IMR-90 (cell line): ENCODE data around the gene PLIN5. TPM values are rescaled to one million over a fixed set of nuclear protein-coding genes. Genes with fewer than 3 reads are reported as not detected.

Experiments used
- ATAC-seq: fragments of 200-7000 bp; cut with Tn5 transposase; 2 replicates; pipeline ENCODE4 v1.9.1; 2020; ENCODE audit warnings: low read depth, mild to moderate bottlenecking, moderate library complexity
- BruUV-seq: library from RNA; stranded (reverse); fragments of 400-500 nt; replicated peaks from 2 replicates; lab custom pipeline; 2021; lab: Mats Ljungman, UMichigan
- CTCF ChIA-PET: fragments of 300-600 bp; formaldehyde crosslinking; extraction: SDS; loops from one replicate; lab custom pipeline; 2021; ENCODE audit warnings: antibody characterized with exemption; lab: Yijun Ruan, JAX
- POLR2A ChIA-PET: fragments of 300-600 bp; sonication (Branson Sonifier 250); formaldehyde crosslinking; loops from one replicate; lab custom pipeline; 2022; ENCODE audit warnings: antibody characterized with exemption; ENCODE audit not compliant: unreplicated experiment; lab: Charles Lee
- DNase-seq: peaks from one replicate; pipeline ENCODE4 v3.0.0; 2013
- H2AFZ ChIP-seq: replicated peaks from 2 replicates; pipeline ENCODE3; 2013; ENCODE audit warnings: low read length, mild to moderate bottlenecking; ENCODE audit not compliant: poor library complexity
- H2AK5ac ChIP-seq: 2 replicates; pipeline ENCODE4 v1.6.1; 2013; ENCODE audit warnings: low read depth, low read length, inconsistent platforms
- H2AK9ac ChIP-seq: replicated peaks from 2 replicates; pipeline ENCODE3; 2013; ENCODE audit warnings: mild to moderate bottlenecking, low read depth, low read length, moderate library complexity; ENCODE audit not compliant: poor library complexity
- H2BK120ac ChIP-seq: 2 replicates; pipeline ENCODE4 v1.6.1; 2013; ENCODE audit warnings: low read depth, low read length, inconsistent platforms
- H2BK15ac ChIP-seq: 3 replicates; pipeline ENCODE4 v1.6.1; 2013; ENCODE audit warnings: low read depth, low read length, inconsistent platforms
- H2BK20ac ChIP-seq: 2 replicates; pipeline ENCODE4 v1.6.1; 2013; ENCODE audit warnings: low read depth, mild to moderate bottlenecking, inconsistent platforms, low read length, moderate library complexity
- H2BK5ac ChIP-seq: 2 replicates; pipeline ENCODE4 v1.6.1; 2013; ENCODE audit warnings: mild to moderate bottlenecking, low read depth, low read length, inconsistent platforms; ENCODE audit not compliant: poor library complexity, severe bottlenecking
- H3K14ac ChIP-seq: replicated peaks from 2 replicates; pipeline ENCODE4 v1.6.1; 2013; ENCODE audit warnings: low read depth, low read length, inconsistent platforms
- H3K18ac ChIP-seq: 2 replicates; pipeline ENCODE4 v1.6.1; 2013; ENCODE audit warnings: low read depth, low read length, control low read depth
- H3K23ac ChIP-seq: 2 replicates; pipeline ENCODE4 v1.6.1; 2013; ENCODE audit warnings: low read depth, low read length, inconsistent platforms
- H3K27ac ChIP-seq: 2 replicates; pipeline ENCODE4 v1.5.1; 2013; ENCODE audit warnings: mild to moderate bottlenecking, control low read depth, low read length; ENCODE audit not compliant: insufficient read depth
- H3K27me3 ChIP-seq: 2 replicates; pipeline ENCODE4 v1.6.1; 2013; ENCODE audit warnings: low read length; ENCODE audit not compliant: control insufficient read depth, insufficient read depth
- H3K36me3 ChIP-seq: 2 replicates; pipeline ENCODE4 v1.6.1; 2013; ENCODE audit warnings: low read length, mixed read lengths; ENCODE audit not compliant: control insufficient read depth, insufficient read depth
- H3K4ac ChIP-seq: 2 replicates; pipeline ENCODE4 v1.6.1; 2013; ENCODE audit warnings: low read depth, low read length, inconsistent platforms
- H3K4me1 ChIP-seq: 2 replicates; pipeline ENCODE4 v1.6.1; 2013; ENCODE audit warnings: low read length, mixed read lengths; ENCODE audit not compliant: control insufficient read depth, insufficient read depth
- H3K4me2 ChIP-seq: 2 replicates; pipeline ENCODE4 v1.6.1; 2013; ENCODE audit warnings: low read depth, mild to moderate bottlenecking, control low read depth, low read length, moderate library complexity
- H3K4me3 ChIP-seq: 2 replicates; pipeline ENCODE4 v1.5.1; 2013; ENCODE audit warnings: low read depth, mild to moderate bottlenecking, control low read depth, low read length, moderate library complexity; ENCODE audit not compliant: insufficient read depth
- H3K56ac ChIP-seq: 2 replicates; pipeline ENCODE4 v1.6.1; 2013; ENCODE audit warnings: low read length, inconsistent platforms; ENCODE audit not compliant: insufficient read depth; ENCODE audit errors: extremely low read depth
- H3K79me1 ChIP-seq, 2 experiments: 2 replicates each; pipeline ENCODE4 v1.6.1; 2013; ENCODE audit warnings: low read length in 2 of 2, inconsistent platforms in 1 of 2, low read depth in 1 of 2
- H3K9ac ChIP-seq: 2 replicates; pipeline ENCODE4 v1.6.1; 2013; ENCODE audit warnings: low read depth, low read length, control low read depth
- H3K9me1 ChIP-seq: 2 replicates; pipeline ENCODE4 v1.6.1; 2013; ENCODE audit warnings: low read length, inconsistent platforms; ENCODE audit not compliant: insufficient read depth
- H3K9me3 ChIP-seq: 2 replicates; pipeline ENCODE4 v1.6.1; 2013; ENCODE audit warnings: low read length; ENCODE audit not compliant: control insufficient read depth, insufficient read depth
- H4K20me1 ChIP-seq: 2 replicates; pipeline ENCODE4 v1.6.1; 2013; ENCODE audit warnings: low read length, inconsistent platforms; ENCODE audit not compliant: insufficient read depth
- H4K5ac ChIP-seq: 2 replicates; pipeline ENCODE4 v1.6.1; 2013; ENCODE audit warnings: mild to moderate bottlenecking, low read depth, low read length, control low read depth
- H4K8ac ChIP-seq, 2 experiments: 2 replicates each; pipeline ENCODE4 v1.6.1; 2013; ENCODE audit warnings: low read depth in 2 of 2, low read length in 2 of 2, control low read depth in 1 of 2, inconsistent platforms in 1 of 2
- H4K91ac ChIP-seq: 2 replicates; pipeline ENCODE4 v1.6.1; 2013; ENCODE audit warnings: low read depth, low read length, inconsistent platforms; ENCODE audit not compliant: insufficient read depth
- BHLHE40 ChIP-seq: fragments of 150-350 bp; IDR thresholded peaks from 2 replicates; pipeline ENCODE4 v1.6.1; 2016; ENCODE audit warnings: mild to moderate bottlenecking, low read depth, low read length
- CEBPB ChIP-seq: IDR thresholded peaks from 2 replicates; pipeline ENCODE4 v1.6.1; 2012; ENCODE audit warnings: low read depth, low read length, improper control_type of control experiment
- CHD1 ChIP-seq: IDR thresholded peaks from 2 replicates; pipeline ENCODE4 v1.6.1; 2012; ENCODE audit warnings: low read depth, low read length, improper control_type of control experiment
- FOS ChIP-seq: fragments of 150-350 bp; IDR thresholded peaks from 2 replicates; pipeline ENCODE4 v1.6.1; 2016; ENCODE audit warnings: low read depth, low read length
- MXI1 ChIP-seq: IDR thresholded peaks from 2 replicates; pipeline ENCODE4 v1.6.1; 2012; ENCODE audit warnings: low read depth, mild to moderate bottlenecking, low read length, moderate library complexity, borderline replicate concordance
- NFE2L2 ChIP-seq: fragments of 150-350 bp; IDR thresholded peaks from 2 replicates; pipeline ENCODE4 v1.6.1; 2016; ENCODE audit warnings: low read depth, mild to moderate bottlenecking, low read length
- POLR2A ChIP-seq: IDR thresholded peaks from 2 replicates; pipeline ENCODE4 v1.6.1; 2012; ENCODE audit warnings: mild to moderate bottlenecking, low read depth, low read length
- RCOR1 ChIP-seq: IDR thresholded peaks from 2 replicates; pipeline ENCODE4 v1.6.1; 2012; ENCODE audit warnings: mild to moderate bottlenecking, low read length, improper control_type of control experiment; ENCODE audit not compliant: insufficient replicate concordance
- RFX5 ChIP-seq: IDR thresholded peaks from 2 replicates; pipeline ENCODE4 v1.8.0; 2012; ENCODE audit warnings: low read depth, mild to moderate bottlenecking, low read length, moderate library complexity
- SMC3 ChIP-seq: fragments of 150-350 bp; IDR thresholded peaks from 2 replicates; pipeline ENCODE4 v1.6.1; 2016; ENCODE audit warnings: low read depth, mild to moderate bottlenecking, antibody characterized with exemption, low read length, moderate library complexity
- USF2 ChIP-seq: fragments of 150-350 bp; IDR thresholded peaks from 2 replicates; pipeline ENCODE4 v1.6.1; 2017; ENCODE audit warnings: mild to moderate bottlenecking, antibody characterized with exemption, low read length, low read depth
- WGBS, 2 experiments: methylation state at CpG; one replicate each; pipeline versions ENCODE4 v1.1.5 to v1.1.7; 2013; ENCODE audit warnings: missing lambda C conversion rate in 2 of 2; ENCODE audit not compliant: insufficient read length in 1 of 2; ENCODE audit errors: extremely low coverage in 2 of 2; 5-methylcytosine and 5-hydroxymethylcytosine counted together
- dilution Hi-C: fragments of 300-500 bp; cut with HindIII; formaldehyde crosslinking; loops from one replicate; pipeline ENCODE4 v1.14.3; 2018; ENCODE audit warnings: low sequenced_read_pairs; ENCODE audit not compliant: unreplicated experiment
- in situ Hi-C: fragments of 300-500 bp; cut with MboI; formaldehyde crosslinking; loops from 3 replicates; pipeline ENCODE4 v1.14.3; 2019; ENCODE audit warnings: low sequenced_read_pairs, inconsistent platforms, mixed read lengths
- intact Hi-C: fragments of 100-400 bp; cut with micrococcal nuclease; formaldehyde crosslinking; loops from 2 replicates; pipeline ENCODE4 v1.10.0; 2022
- polyA plus RNA-seq, 3 experiments: library from polyadenylated mRNA; depleted of rRNA; stranded (reverse); fragments of >200 nt; gene quantifications; 2 replicates each; pipeline ENCODE4 v1.2.3, GENCODE V29; 2012; ENCODE audit warnings: low replicate concordance in 1 of 3
- total RNA-seq: library from RNA; depleted of rRNA; stranded (reverse); fragments of >200 nt; gene quantifications from 2 replicates; pipeline ENCODE4 v1.2.3, GENCODE V29; 2012
- TF ChIP-seq, protein P1 (sequence below): conservative IDR thresholded peaks from 2 replicates; pipeline ENCODE4 v1.5.1; 2012; ENCODE audit warnings: mild to moderate bottlenecking, low read depth, low read length, improper control_type of control experiment

PLIN5 gene
- total and polyA plus RNA-seq, 2 of the 4 experiments (the other 2 are of a cell fraction): not detected

DNA sequence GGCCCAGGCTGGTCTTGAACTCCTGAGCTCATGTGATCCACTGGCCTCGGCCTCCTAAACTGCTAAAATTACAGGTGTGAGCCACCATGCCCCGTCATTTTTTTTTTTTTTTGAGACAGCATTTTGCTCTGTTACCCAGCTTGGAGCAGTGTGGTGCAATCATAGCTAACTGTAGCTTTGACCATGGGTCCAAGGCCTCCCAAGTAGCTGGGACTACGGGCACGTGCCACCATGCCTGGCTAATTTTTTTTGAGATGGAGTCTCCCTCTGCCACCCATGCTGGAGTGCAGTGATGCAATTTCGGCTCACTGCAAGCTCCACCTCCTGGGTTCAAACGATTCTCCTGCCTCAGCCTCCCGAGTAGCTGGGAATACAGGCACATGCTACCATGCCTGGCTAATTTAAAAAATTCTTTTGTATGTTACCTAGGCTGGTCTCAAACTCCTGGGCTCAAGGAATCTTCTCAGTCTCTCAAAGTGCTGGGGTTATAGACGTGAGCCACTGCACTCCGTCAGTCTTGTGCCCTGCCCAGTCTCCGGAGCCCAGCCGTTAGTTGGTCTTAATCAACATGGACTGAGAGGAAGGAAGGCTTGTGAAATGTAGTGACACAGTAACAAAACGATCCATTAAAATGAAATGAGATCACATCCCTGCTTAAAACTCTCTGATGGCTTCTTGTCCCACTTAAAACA, 6.2 kb upstream of the PLIN5 start:
- H2AFZ ChIP-seq: no peak overlapping the region
- intact Hi-C loops (no loop called here), in situ Hi-C loops (no loop called here), dilution Hi-C loops (no loop called here)
- H3K18ac ChIP-seq: no peak overlapping the region
- H3K4ac ChIP-seq: no peak overlapping the region
- H3K23ac ChIP-seq: no peak overlapping the region
- no peak overlapping the region for H3K4me2 ChIP-seq
- H2AK5ac ChIP-seq: no peak overlapping the region
- ATAC-seq (no peak), DNase-seq (no peak)
- no peaks in the 10 kb centered on the region for H3K4me1 ChIP-seq
- no peak overlapping the region for H3K9ac ChIP-seq
- ChIA-PET CTCF (interaction anchor here (0.8 kb wide), 1 partner anchor 92 kb away, joined by 3 read pairs; no protein-coding TSS in a partner anchor), POLR2A (no interaction called here)
- no peak overlapping the region for H2BK5ac ChIP-seq
- no peak overlapping the region for H2AK9ac ChIP-seq
- no peak overlapping the region for H4K5ac ChIP-seq
- H3K4me3 ChIP-seq: no peak overlapping the region
- no peaks in the 10 kb centered on the region for H3K9me1 ChIP-seq
- H3K27ac ChIP-seq: no peak overlapping the region
- TF ChIP-seq POLR2A (no peak), RCOR1 (no peak), CHD1 (no peak), BHLHE40 (no peak), SMC3 (no peak), RFX5 (no peak), CEBPB (no peak), NFE2L2 (no peak), USF2 (no peak), MXI1 (no peak), FOS (no peak)
- TF ChIP-seq, protein P1, sequence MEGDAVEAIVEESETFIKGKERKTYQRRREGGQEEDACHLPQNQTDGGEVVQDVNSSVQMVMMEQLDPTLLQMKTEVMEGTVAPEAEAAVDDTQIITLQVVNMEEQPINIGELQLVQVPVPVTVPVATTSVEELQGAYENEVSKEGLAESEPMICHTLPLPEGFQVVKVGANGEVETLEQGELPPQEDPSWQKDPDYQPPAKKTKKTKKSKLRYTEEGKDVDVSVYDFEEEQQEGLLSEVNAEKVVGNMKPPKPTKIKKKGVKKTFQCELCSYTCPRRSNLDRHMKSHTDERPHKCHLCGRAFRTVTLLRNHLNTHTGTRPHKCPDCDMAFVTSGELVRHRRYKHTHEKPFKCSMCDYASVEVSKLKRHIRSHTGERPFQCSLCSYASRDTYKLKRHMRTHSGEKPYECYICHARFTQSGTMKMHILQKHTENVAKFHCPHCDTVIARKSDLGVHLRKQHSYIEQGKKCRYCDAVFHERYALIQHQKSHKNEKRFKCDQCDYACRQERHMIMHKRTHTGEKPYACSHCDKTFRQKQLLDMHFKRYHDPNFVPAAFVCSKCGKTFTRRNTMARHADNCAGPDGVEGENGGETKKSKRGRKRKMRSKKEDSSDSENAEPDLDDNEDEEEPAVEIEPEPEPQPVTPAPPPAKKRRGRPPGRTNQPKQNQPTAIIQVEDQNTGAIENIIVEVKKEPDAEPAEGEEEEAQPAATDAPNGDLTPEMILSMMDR: no peak
- H3K9me3 ChIP-seq: peaks cover 6% of the 10 kb centered on the region
- no peak overlapping the region for H4K8ac ChIP-seq
- no peak overlapping the region for H2BK15ac ChIP-seq
- H2BK120ac ChIP-seq: no peak overlapping the region
- no peak overlapping the region for H4K91ac ChIP-seq
- H3K56ac ChIP-seq: no peak overlapping the region
- H3K14ac ChIP-seq: no peak overlapping the region
- no peaks in the 10 kb centered on the region for H3K36me3 ChIP-seq
- no peaks in the 10 kb centered on the region for H4K20me1 ChIP-seq
- WGBS, 2 experiments: 69% methylated on average over 7 of the region's 12 CpGs; no CpG with 5 or more reads in 1 of the 2 experiments
- BruUV-seq: no TSS peak
- no peak overlapping the region for H2BK20ac ChIP-seq
- H3K79me1 ChIP-seq: no peaks in the 10 kb centered on the region
- peaks cover 22% of the 10 kb centered on the region; the same call in 1 of the 2 replicates for H3K27me3 ChIP-seq
